ENCODE data around the gene HS3ST3B1.

Gene HS3ST3B1

DNA sequence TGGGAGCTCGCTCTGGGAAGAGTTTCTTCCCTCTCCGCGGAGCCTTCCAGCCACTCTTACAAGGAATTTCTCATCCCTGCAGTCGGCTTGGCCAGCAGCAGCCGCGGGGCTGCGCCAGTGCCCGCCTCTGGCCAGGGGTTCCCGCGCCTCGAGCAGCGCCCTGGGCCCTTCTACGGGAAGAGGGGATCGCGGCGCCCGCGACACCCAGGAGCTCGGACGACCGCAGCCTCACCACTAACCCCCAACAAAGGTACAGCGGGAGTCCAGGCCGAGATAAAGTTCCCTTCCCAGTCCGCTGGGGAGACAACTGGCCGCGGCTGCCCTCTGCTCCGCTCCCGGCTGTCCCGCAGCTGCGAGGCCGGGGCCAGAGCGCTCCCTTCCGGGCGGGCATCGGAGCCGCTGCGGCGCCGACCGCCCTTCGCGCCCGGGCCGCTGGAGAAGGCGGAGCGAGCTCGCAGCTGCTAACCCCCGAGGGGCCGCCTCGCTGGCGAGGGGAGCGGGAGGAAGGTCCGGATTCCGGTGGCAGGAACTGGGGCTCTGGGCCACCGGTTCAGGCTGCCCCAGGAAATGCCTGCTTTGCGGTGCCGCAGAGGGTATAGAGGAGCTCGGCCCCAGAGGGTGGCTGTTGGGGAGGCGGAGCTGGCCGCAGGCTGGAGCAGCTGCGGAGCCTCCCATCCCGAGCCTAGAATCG, 3.6 kb upstream of the HS3ST3B1 start (continued):
- TF ChIP-seq ZNF18 (tag by site-specific recombination; IDR thresholded peaks at IDR 0.05) (no peak), ZNF501 (tag by site-specific recombination; IDR thresholded peaks at IDR 0.05) (0 out of 2 replicates have a peak, but pooled peaks have one; percentile 27), ZNF350 (tag by site-specific recombination; IDR thresholded peaks at IDR 0.05) (no peak), ZNF549 (tag by site-specific recombination; IDR thresholded peaks at IDR 0.05) (no peak), ZNF707 (tag by site-specific recombination; IDR thresholded peaks at IDR 0.05) (no peak), ZNF223 (tag by site-specific recombination; IDR thresholded peaks at IDR 0.05) (no peak), ZFP41 (tag by site-specific recombination; IDR thresholded peaks at IDR 0.05; ENCODE audit: borderline replicate concordance) (no peak), ZNF514 (tag by site-specific recombination; IDR thresholded peaks at IDR 0.05) (no peak), ZNF37A (tag by site-specific recombination; IDR thresholded peaks at IDR 0.05) (peak; percentile 100), ZBTB49 (tag by site-specific recombination; IDR thresholded peaks at IDR 0.05; ENCODE audit: low read depth) (no peak), RBAK (tag by site-specific recombination; IDR thresholded peaks at IDR 0.05) (no peak), ZNF621 (tag by site-specific recombination; IDR thresholded peaks at IDR 0.05) (no peak), PRDM4 (tag by site-specific recombination; IDR thresholded peaks at IDR 0.05) (no peak), ZNF302 (tag by site-specific recombination; IDR thresholded peaks at IDR 0.05; ENCODE audit: low read depth) (no peak), ZNF747 (tag by site-specific recombination; IDR thresholded peaks at IDR 0.05) (no peak), BCL11A (tag by site-specific recombination; IDR thresholded peaks at IDR 0.05; ENCODE audit: low read depth) (no peak), ELK4 (IDR thresholded peaks at IDR 0.05; ENCODE audit: borderline replicate concordance, low read depth, low read length) (no peak), SP2 (tag by site-specific recombination; IDR thresholded peaks at IDR 0.05) (peak; percentile 76), ZNF394 (tag by site-specific recombination; IDR thresholded peaks at IDR 0.05; ENCODE audit: borderline replicate concordance) (peak; percentile 62), ZNF239 (tag by site-specific recombination; IDR thresholded peaks at IDR 0.05) (no peak), IKZF3 (tag by site-specific recombination; IDR thresholded peaks at IDR 0.05) (0 out of 2 replicates have a peak, but pooled peaks have one; percentile 25), ZFP3 (tag by site-specific recombination; IDR thresholded peaks at IDR 0.05; ENCODE audit: low read depth) (no peak), ZSCAN23 (tag by site-specific recombination; IDR thresholded peaks at IDR 0.05) (no peak)
- TF ChIP-seq, protein P1, sequence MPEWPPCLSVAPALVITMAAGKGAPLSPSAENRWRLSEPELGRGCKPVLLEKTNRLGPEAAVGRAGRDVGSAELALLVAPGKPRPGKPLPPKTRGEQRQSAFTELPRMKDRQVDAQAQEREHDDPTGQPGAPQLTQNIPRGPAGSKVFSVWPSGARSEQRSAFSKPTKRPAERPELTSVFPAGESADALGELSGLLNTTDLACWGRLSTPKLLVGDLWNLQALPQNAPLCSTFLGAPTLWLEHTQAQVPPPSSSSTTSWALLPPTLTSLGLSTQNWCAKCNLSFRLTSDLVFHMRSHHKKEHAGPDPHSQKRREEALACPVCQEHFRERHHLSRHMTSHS (tag by site-specific recombination; IDR thresholded peaks at IDR 0.05) = no peak
- TF ChIP-seq, protein P2, sequence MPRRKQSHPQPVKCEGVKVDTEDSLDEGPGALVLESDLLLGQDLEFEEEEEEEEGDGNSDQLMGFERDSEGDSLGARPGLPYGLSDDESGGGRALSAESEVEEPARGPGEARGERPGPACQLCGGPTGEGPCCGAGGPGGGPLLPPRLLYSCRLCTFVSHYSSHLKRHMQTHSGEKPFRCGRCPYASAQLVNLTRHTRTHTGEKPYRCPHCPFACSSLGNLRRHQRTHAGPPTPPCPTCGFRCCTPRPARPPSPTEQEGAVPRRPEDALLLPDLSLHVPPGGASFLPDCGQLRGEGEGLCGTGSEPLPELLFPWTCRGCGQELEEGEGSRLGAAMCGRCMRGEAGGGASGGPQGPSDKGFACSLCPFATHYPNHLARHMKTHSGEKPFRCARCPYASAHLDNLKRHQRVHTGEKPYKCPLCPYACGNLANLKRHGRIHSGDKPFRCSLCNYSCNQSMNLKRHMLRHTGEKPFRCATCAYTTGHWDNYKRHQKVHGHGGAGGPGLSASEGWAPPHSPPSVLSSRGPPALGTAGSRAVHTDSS (tag by site-specific recombination; IDR thresholded peaks at IDR 0.05) = no peak
- TF ChIP-seq, protein P3, sequence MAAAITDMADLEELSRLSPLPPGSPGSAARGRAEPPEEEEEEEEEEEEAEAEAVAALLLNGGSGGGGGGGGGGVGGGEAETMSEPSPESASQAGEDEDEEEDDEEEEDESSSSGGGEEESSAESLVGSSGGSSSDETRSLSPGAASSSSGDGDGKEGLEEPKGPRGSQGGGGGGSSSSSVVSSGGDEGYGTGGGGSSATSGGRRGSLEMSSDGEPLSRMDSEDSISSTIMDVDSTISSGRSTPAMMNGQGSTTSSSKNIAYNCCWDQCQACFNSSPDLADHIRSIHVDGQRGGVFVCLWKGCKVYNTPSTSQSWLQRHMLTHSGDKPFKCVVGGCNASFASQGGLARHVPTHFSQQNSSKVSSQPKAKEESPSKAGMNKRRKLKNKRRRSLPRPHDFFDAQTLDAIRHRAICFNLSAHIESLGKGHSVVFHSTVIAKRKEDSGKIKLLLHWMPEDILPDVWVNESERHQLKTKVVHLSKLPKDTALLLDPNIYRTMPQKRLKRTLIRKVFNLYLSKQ (tag by site-specific recombination; IDR thresholded peaks at IDR 0.05; ENCODE audit: borderline replicate concordance) = no peak
- TF ChIP-seq, protein P4, sequence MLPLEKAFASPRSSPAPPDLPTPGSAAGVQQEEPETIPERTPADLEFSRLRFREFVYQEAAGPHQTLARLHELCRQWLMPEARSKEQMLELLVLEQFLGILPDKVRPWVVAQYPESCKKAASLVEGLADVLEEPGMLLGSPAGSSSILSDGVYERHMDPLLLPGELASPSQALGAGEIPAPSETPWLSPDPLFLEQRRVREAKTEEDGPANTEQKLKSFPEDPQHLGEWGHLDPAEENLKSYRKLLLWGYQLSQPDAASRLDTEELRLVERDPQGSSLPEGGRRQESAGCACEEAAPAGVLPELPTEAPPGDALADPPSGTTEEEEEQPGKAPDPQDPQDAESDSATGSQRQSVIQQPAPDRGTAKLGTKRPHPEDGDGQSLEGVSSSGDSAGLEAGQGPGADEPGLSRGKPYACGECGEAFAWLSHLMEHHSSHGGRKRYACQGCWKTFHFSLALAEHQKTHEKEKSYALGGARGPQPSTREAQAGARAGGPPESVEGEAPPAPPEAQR (tag by site-specific recombination; IDR thresholded peaks at IDR 0.05) = no peak
